Esophagus squamous epithelium (tissue), 5 donors: ENCODE measurements around the gene BCKDHB. TPM values are rescaled to one million over a fixed set of nuclear protein-coding genes. Genes with fewer than 3 reads are reported as not detected.

Source experiments
- DNase-seq: peaks from one replicate; lab custom pipeline; 2025; lab: John Stamatoyannopoulos, UW
- H3K27ac ChIP-seq, 4 donors: fragments of 200-600 bp; sonication (generic); one replicate each; pipeline ENCODE4 v1.5.1; 2016 to 2019; ENCODE audit warnings: mild to moderate bottlenecking in 1 of 4
- H3K27me3 ChIP-seq, 4 donors: fragments of 200-600 bp; sonication (generic); 1 replicate in 3 of 4; 2 replicates in 1 of 4; pipeline versions ENCODE4 v1.5.1 to v1.6.0; 2017 to 2021; ENCODE audit warnings: antibody characterized with exemption in 1 of 4
- H3K36me3 ChIP-seq, 3 donors: fragments of 200-600 bp; sonication (generic); one replicate each; pipeline ENCODE4 v1.5.1; 2016 to 2019
- H3K4me1 ChIP-seq, 3 donors: fragments of 200-600 bp; sonication (generic); one replicate each; pipeline ENCODE4 v1.5.1; 2017 to 2019
- H3K4me3 ChIP-seq, 4 donors: fragments of 200-600 bp; sonication (generic); 1 replicate in 3 of 4; 2 replicates in 1 of 4; pipeline ENCODE4 v1.5.1; 2016 to 2019; ENCODE audit warnings: mild to moderate bottlenecking in 2 of 4, moderate library complexity in 1 of 4
- H3K9me3 ChIP-seq, 3 donors: fragments of 200-600 bp; sonication (generic); one replicate each; pipeline ENCODE4 v1.5.1; 2016 to 2019
- POLR2A ChIP-seq, 4 donors: fragments of 450-650 bp; IDR thresholded peaks; one replicate each; pipeline ENCODE4 v1.6.1; 2017; ENCODE audit warnings: antibody characterized with exemption in 4 of 4, mild to moderate bottlenecking in 4 of 4, moderate library complexity in 3 of 4
- WGBS, 2 donors: methylation state at CpG; one replicate each; pipeline ENCODE4 v1.1.5; 2018; 5-methylcytosine and 5-hydroxymethylcytosine counted together
- intact Hi-C: fragments of 100-400 bp; cut with DNase I; formaldehyde crosslinking; loops from one replicate; pipeline ENCODE4 v1.15.0; 2022
- total RNA-seq, 4 donors: library from RNA; depleted of rRNA; stranded (reverse); fragments of >200 nt; gene quantifications; one replicate each; pipeline ENCODE4 v1.1.0, GENCODE V29; 2016
- TF ChIP-seq, protein P1 (sequence below), 6 experiments: fragments of 450-650 bp in 4 of 6; fragments of 200-600 bp in 2 of 6; sonication (generic) in 2 of 6; IDR thresholded peaks; one replicate each; pipeline ENCODE4 v1.5.1; 2016 to 2019; ENCODE audit warnings: antibody characterized with exemption in 6 of 6, mild to moderate bottlenecking in 4 of 6, moderate library complexity in 4 of 6
- donor health status: DM: yes; HTN: yes; CAD: no.

BCKDHB gene
- total RNA-seq, 4 donors from 2014 or later = 7.6 to 15.8 (median 9.0) TPM

DNA sequence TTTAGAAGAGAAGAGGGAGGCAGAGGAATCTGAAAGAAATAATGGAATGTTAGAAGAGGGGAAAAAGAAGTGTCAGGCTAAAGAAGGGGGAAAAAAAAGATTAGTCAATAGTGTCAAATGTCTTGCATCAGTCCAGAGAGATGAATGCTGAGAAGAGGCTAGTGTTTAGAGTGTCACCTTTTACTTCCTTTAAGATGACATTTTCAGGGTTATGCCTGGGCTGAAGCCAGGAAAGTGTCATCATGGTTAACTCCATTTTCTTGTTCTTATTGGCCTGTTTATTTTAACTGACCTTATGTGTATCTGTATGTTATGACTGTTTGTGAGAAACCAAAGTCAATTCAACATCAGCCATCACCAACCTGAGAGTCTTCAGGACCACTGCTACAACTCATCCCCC, 15.0 kb upstream of the BCKDHB start:
- H3K27ac ChIP-seq = no peak overlapping the region
- no peaks in the 10 kb centered on the region for H3K4me1 ChIP-seq
- no peak for TF ChIP-seq POLR2A (IDR thresholded peaks at IDR 0.05)
- TF ChIP-seq, protein P1, sequence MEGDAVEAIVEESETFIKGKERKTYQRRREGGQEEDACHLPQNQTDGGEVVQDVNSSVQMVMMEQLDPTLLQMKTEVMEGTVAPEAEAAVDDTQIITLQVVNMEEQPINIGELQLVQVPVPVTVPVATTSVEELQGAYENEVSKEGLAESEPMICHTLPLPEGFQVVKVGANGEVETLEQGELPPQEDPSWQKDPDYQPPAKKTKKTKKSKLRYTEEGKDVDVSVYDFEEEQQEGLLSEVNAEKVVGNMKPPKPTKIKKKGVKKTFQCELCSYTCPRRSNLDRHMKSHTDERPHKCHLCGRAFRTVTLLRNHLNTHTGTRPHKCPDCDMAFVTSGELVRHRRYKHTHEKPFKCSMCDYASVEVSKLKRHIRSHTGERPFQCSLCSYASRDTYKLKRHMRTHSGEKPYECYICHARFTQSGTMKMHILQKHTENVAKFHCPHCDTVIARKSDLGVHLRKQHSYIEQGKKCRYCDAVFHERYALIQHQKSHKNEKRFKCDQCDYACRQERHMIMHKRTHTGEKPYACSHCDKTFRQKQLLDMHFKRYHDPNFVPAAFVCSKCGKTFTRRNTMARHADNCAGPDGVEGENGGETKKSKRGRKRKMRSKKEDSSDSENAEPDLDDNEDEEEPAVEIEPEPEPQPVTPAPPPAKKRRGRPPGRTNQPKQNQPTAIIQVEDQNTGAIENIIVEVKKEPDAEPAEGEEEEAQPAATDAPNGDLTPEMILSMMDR (IDR thresholded peaks at IDR 0.05) = no peak
- no peaks in the 10 kb centered on the region for H3K36me3 ChIP-seq
- no peak for DNase-seq
- intact Hi-C loops = no loop called here
- no peaks in the 10 kb centered on the region for H3K9me3 ChIP-seq
- H3K4me3 ChIP-seq = no peak overlapping the region
- H3K27me3 ChIP-seq = no peaks in the 10 kb centered on the region

DNA sequence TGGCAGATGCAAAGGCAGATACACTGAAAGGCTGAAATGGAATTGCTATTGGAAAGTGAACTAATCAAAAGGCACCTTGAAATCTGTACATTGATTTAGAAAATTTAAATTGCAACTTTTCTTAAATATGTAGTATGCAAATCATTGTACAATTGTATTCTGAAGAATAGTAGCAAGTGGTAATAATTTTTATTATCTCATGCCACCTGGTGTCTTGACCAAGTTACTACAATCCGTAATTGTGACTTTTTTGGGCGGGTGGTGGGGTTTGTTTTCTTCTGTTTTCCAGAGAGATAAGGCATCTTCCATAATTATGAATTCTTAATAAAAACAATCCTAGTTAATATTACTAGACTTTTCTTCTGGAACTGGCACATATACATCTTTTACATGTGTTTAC, 12.5 kb upstream of the BCKDHB start:
- H3K27ac ChIP-seq = no peak overlapping the region
- H3K9me3 ChIP-seq = no peaks in the 10 kb centered on the region
- no peaks in the 10 kb centered on the region for H3K4me1 ChIP-seq
- H3K4me3 ChIP-seq = no peak overlapping the region
- WGBS, 2 donors = 3 to 4% methylated on average over 2 of the region's 2 CpGs
- no peaks in the 10 kb centered on the region for H3K36me3 ChIP-seq
- intact Hi-C loops = no loop called here
- no peaks in the 10 kb centered on the region for H3K27me3 ChIP-seq
- no peak for TF ChIP-seq POLR2A (IDR thresholded peaks at IDR 0.05)
- TF ChIP-seq, protein P1 (IDR thresholded peaks at IDR 0.05) = peak; percentile 41 to 69 (median 60)
- DNase-seq = no peak

DNA sequence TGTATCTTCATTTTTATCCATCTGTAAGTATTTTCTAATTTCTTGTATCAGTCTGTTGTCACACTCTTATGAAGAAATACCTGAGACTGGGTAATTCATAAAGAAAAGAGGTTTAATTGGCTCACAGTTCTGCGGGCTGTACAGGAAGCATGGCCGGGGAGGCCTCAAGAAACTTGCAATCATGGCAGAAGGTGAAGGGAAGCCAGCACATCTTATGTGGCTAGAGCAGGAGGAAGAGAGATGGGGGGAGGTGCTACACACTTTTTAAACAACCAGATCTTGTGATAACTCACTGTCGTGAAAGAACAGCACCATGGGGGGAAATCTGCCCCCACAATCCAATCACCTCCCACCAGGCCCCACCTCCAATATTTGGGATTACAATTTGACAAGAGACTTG, 10.9 kb upstream of the BCKDHB start:
- intact Hi-C loops = loop anchor here (5.0 kb wide), 1 partner anchor 148 kb away; the partner anchor contains the start of gene ELOVL4
- no peaks in the 10 kb centered on the region for H3K9me3 ChIP-seq
- H3K36me3 ChIP-seq = no peaks in the 10 kb centered on the region
- H3K27me3 ChIP-seq = no peaks in the 10 kb centered on the region
- no peak for TF ChIP-seq POLR2A (IDR thresholded peaks at IDR 0.05)
- TF ChIP-seq, protein P1 (IDR thresholded peaks at IDR 0.05) = no peak
- no peak overlapping the region for H3K4me3 ChIP-seq
- H3K27ac ChIP-seq = no peak overlapping the region
- no peaks in the 10 kb centered on the region for H3K4me1 ChIP-seq
- no peak for DNase-seq
- WGBS, 2 donors = 41 to 62% methylated on average over 3 of the region's 3 CpGs

DNA sequence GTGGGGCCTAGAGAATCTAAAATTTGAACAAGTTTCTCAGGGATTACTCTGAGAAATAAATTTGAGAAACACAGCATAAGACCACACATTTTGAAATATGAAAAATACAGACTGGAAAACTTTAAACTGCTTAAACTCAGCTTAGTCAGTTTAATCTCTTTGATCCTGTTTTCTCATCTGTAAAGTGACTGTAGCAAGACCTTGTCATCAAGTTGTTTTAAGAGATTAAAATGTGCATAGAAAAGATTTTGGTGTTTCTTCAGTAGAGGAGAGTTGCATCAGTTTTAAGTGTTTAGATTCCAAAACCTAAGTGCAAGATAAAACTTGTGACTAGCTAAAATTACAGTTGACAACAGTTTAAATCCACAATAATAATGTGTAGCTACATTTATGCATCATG, 8.1 kb upstream of the BCKDHB start:
- Histone ChIP-seq H3K27me3 (no peaks in the 10 kb centered on the region), H3K36me3 (no peaks in the 10 kb centered on the region), H3K27ac (no peak overlapping the region), H3K9me3 (no peaks in the 10 kb centered on the region), H3K4me3 (no peak overlapping the region), H3K4me1 (no peaks in the 10 kb centered on the region)
- intact Hi-C loops = loop anchor here (5.0 kb wide), 1 partner anchor 151 kb away; the partner anchor contains the start of gene ELOVL4
- no peak for DNase-seq
- TF ChIP-seq, protein P1 (IDR thresholded peaks at IDR 0.05) = no peak
- no peak for TF ChIP-seq POLR2A (IDR thresholded peaks at IDR 0.05)

DNA sequence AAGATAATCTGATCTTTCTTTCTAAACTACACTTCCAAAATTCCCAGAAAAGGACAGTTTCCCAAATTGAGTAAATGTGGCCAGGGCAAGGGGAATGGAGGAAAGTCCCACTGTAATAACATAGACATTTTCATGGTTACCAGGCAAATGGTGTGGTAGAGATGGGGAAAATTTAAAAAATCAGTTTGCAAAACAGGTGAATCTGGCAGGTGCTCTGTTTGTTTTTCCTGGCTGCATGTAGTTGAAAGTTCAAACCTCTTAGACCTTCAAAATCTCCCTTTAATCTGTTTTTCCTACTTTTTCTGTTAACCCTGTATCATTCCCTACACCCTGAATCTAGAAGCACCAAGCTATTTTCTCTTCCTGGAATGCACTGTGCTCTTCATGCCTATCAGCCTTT, 2.0 kb upstream of the BCKDHB start:
- TF ChIP-seq, protein P1 (IDR thresholded peaks at IDR 0.05) = no peak
- no peak for TF ChIP-seq POLR2A (IDR thresholded peaks at IDR 0.05)
- Histone ChIP-seq H3K27ac (no peak overlapping the region), H3K4me3 (no peak overlapping the region), H3K4me1 (peaks cover 0 to 17% (median 6%) of the 10 kb centered on the region in 3 donors), H3K27me3 (no peaks in the 10 kb centered on the region), H3K9me3 (no peaks in the 10 kb centered on the region), H3K36me3 (no peaks in the 10 kb centered on the region)
- no peak for DNase-seq
- intact Hi-C loops = no loop called here
